Stimulated activated CD4-positive, alpha-beta T cell treated with anti-CD3 and anti-CD28 coated beads, TNF-alpha, amount 100 ng/mL, for 24 hours (primary cell): ENCODE results near the gene GALR3.

Experiments used
- DNase-seq, 3 experiments: peaks; one replicate each; pipeline ENCODE4 v3.0.0-alpha.2; 2020; ENCODE audit warnings: low read depth in 3 of 3

GALR3 gene

DNA sequence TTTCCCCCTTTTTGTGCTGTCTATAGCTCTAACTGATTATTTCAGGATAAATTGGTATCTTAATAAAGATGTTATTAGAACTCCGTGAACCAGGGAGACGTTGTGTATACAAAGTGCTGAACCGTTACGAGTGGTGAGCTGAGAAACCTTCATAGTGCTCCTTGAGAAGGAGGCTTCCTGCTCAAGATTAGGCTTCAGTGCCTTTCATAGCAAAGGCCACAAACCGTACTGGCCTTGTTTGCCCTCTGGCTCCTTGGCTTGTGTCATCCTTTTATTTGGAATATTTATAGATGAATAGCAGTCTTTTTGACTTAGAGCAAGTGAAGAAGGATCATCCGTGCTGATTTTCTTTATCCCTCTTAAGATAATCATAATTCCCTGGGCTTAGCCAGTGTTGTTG, 42.3 kb downstream of the GALR3 start:
- DNase-seq = no peak

DNA sequence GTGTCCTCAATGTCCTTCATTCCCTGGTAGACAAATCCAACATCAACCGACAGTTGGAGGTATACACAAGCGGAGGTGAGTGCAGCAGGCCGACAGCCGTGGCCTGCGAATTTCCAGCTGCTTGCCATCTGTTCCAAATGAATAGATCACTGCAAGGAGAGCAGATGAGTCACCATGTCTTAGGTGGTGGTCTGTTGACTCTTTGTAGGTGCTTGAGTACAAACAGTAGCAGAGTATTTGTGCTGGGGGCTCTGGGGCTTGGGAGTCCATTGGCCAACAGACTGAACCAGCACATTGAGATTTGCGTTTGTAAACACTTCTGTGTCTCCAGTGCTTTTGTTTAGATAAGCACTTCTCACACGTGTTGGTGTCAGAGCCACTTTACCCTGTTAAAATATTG, 47.1 kb downstream of the GALR3 start:
- no peak for DNase-seq
